HG03097 (cell line): ENCODE results near the gene EBF3.

Experiments
- ATAC-seq: cut with Tn5 transposase; IDR thresholded peaks from one replicate; pipeline ENCODE4 v1.9.1; 2021; ENCODE audit not compliant: unreplicated experiment, low FRiP score

The EBF3 gene

GRCh38 chr10:129895811-129896135, 68.3 kb downstream of the EBF3 start:
- no peak for ATAC-seq

- no peak for ATAC-seq
These were observed 69.4 kb downstream of the EBF3 start for GRCh38 chr10:129894698-129895097.

DNA sequence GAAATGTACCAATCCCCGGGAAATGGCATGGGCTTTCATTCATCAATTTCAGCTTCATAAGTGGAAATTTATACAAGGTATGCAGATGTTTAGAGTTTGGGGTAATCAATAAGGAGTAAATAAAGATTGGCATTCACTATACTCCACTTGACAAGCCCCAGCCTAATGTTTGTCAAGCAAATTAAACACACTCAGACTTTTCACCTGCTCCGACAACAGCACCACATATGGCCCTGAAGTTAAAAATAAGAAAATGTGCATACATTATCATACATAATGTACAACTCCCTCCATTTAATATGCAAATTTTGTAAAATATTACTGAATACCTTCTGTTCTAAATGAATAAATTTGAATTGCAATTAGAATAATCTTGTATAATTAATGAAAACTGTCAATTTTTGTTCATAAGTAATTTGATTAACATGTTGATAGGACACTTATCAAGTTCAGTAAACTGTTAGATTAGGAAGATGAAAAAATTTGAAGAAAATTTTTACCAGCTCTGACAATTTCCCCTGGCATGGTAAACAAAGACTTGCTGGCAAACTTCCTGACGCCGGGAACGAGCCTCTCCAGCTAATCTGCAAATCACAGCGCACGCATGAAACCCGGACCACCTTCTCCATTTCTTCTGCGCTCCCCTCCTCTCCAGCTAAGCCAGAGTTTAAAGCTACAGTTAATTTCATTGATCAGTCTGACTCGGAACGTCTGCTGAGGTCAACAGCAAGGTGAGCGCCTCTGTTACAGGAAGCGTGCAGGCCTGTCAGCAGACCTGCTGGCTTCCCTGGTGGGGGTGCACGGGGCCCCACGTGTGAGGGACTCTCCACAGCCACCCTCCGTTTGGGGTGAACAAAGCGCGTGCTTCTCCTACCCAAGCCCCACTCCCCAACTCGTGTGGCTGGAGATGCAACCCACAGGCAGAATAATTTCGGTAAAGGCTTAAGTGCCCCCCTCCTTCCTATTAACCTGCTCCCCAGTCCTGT, 70.7 kb downstream of the EBF3 start:
- no peak for ATAC-seq

DNA sequence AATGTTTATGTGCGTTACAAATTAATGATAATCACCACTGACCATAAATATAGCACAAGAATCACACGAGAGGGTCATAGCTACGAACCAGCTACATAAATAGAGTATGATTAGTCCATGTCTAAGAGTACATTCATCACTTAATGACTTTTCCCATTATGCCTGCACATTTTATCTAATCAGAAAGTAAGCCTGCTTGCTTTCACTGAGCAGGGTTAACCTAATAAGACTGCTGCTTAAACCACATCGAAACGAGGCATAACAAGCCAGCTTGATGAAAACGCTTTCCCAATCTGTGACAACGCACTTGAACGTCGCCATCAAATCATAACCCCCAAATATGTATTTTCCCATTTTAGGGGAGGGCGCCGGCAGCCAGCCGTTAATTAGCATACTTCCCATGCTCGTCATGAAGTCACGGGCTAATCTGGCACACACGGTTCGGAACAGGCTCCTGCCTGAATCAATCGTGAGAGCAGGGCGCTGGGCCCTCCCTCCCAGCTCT, 71.5 kb downstream of the EBF3 start:
- ATAC-seq: no peak

DNA sequence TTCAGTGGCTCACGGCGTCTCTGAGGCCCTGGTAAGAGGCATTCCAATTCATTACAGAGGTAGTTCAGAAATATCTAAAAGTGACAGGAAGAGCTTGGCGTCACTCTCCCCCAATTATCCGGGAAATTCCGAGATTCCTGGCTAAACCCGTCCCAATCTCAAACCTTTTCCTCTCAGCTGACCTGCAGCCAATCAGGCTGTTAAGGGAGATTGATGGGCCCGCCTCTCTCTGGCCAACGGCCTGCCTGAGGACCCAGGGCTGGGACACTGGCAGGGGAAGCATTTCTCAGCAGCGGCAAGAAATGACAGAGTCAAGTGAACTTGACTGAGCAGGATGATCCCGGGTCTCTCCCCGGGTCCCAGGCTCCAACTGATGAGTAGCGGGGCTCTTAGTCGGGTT, 72.3 kb downstream of the EBF3 start:
- no peak for ATAC-seq

- ATAC-seq: no peak
These were observed 73.9 kb downstream of the EBF3 start for GRCh38 chr10:129890170-129890569.

DNA sequence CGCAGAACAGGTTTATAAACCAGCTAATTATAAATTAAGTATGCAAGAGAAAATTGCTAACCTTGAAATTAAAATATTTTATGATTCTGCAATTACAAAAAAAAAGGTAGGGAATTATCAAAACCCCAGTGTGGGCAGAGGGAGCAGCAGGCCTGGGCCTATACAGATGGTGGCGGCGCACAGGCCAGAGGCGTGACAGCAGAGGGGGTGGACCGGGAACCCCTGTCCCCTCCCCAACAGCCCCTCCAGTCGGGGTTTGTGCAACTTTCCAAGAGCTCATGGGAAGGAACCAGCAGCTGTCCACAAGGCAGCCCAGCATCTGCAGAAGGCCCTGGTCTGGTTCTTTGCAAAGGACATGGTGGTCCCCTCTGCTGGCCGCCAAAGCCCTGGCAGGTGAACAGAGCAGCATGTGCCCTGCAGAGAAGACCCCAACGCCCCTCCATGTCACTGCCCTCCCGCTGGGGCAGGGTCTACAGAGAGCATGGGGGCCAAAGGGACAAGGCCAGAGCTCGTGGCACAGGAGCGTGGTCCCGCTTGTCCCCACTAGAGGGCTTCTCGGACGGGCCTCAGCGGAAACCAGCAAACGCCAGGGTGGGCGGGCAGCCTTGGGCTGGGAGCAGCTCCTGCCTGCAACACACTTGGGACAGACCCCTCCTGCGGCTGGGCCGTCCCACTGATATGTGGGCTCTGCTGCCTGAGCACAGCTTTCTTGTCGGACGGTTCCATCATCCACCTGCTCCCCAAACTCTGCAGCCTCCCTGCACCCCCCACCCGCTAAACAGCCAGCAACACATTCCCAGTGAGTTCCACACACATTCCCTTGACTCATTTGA, 75.1 kb downstream of the EBF3 start:
- ATAC-seq: no peak

- no peak for ATAC-seq
These were observed 75.9 kb downstream of the EBF3 start for GRCh38 chr10:129887986-129888783.

GRCh38 chr10:129887381-129887905, 76.6 kb downstream of the EBF3 start:
- ATAC-seq: no peak

DNA sequence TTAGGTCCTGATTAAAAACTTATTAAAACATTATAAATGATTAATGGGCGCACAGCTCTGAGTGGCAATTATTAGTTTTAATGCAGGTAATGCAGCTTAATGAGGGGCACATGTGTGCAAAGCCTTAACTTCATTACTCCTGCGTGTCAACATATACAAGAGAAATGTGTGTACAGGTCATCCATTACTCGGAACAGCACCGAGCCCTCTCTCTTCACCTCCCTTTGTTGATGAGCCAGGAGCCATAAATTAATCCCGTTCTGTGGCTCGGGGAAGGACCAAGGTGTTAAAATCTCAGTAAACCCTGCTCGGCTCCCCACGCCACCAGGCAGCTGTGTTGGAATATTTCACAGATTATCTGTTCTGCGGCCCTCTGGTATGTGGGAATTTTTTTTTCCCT, 77.8 kb downstream of the EBF3 start:
- no peak for ATAC-seq

DNA sequence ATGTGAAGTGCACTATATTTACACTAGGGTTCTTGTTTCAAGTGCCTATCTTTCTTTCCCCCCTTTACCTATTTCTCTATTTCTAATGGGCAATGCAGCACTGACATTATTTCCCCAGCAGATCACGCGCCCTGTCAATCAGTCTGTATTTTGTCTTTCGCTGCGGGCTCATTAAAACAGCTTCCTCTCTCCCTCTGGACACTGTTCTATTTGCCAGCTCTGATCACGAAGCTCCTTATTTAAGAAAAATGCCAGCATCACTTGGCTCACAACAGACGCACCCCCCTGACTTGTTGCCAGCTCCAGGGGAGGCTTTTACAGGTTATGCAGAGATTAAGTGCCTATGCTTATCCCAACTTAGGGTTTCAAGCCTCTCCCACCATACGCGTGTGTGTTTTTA, 78.5 kb downstream of the EBF3 start:
- ATAC-seq: no peak

GRCh38 chr10:129884398-129885078, 79.5 kb downstream of the EBF3 start:
- no peak for ATAC-seq

- no peak for ATAC-seq
These were observed 80.3 kb downstream of the EBF3 start for GRCh38 chr10:129883626-129884397.

GRCh38 chr10:129883029-129883428, 81.0 kb downstream of the EBF3 start:
- ATAC-seq: no peak

DNA sequence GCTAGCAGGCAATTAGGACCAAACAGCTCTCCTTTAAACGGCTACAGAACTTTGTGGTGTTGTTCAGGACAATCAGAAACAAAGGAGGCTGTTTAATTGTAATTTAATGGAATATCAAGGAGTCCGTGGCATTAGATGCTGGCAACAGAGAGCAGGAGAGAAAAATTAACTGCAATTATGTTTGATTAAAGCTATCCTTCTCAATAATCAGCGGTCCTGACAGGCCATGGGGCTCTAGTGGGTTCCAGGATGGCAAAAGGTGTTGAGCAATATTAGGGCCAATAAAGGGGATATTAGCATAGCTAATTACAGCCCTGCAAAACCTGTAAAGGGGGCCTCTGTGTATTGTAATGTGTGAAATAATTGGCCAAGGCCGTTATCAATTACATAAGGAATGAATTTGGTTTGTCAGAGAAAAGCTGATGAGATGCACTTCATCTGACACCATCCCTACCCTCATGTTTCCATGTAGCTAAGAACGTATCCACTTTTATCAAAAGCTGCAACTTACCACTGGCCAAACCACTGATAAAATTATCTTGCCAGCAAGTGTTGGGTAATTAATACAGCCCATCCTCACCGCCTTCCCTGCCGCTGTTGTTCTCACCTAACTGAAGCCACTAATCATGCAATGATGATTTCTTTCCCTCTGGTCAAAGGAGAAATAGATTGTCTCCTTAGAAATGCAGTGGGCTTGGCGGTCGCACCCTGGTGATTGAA, 81.6 kb downstream of the EBF3 start:
- no peak for ATAC-seq

DNA sequence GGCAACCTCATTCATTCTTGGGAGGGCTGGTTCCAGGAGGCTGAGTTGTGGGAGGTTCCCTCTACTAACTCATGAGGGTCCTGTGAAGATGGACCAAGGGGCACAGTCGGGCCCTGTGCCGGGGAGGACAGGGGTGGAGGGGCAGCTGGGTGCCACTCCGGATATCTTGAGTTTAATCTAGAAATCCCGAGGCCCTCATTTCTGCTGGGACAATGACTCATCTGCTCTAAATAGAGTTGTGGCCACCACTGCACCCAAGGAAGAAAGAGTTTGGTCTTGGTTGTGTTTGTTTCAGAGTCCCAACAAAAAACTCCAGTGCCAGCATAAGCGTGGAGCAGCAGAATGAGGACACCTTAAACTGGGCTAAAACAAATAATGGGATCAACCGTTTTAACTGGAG, 82.4 kb downstream of the EBF3 start:
- ATAC-seq: no peak

GRCh38 chr10:129880191-129880870, 83.7 kb downstream of the EBF3 start:
- ATAC-seq: no peak

DNA sequence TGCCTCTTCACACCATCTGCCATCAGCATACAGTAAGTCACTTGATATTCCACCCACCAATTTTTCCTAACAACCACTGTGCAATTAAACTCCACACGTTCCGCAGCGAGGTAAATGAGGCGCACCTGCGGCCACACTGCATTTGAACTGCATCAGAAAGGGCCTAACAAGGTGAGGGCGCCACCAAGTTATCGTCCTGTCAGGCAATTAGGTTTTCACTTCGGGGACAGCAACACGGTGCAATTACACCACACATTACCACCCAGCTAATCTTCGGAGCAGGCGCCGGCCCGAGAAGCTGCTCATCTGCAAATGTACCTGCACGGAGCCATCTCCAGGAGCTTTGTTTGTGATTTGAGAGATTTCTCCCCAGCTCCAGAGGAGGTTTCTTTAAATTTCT, 84.4 kb downstream of the EBF3 start:
- ATAC-seq: no peak
